GM21423 (cell line): ENCODE measurements around the gene PRM2.

ENCODE experiments used
- ATAC-seq: cut with Tn5 transposase; IDR thresholded peaks from one replicate; pipeline ENCODE4 v1.9.1; 2021; ENCODE audit warnings: mild to moderate bottlenecking, moderate library complexity; ENCODE audit not compliant: unreplicated experiment

The PRM2 gene

DNA sequence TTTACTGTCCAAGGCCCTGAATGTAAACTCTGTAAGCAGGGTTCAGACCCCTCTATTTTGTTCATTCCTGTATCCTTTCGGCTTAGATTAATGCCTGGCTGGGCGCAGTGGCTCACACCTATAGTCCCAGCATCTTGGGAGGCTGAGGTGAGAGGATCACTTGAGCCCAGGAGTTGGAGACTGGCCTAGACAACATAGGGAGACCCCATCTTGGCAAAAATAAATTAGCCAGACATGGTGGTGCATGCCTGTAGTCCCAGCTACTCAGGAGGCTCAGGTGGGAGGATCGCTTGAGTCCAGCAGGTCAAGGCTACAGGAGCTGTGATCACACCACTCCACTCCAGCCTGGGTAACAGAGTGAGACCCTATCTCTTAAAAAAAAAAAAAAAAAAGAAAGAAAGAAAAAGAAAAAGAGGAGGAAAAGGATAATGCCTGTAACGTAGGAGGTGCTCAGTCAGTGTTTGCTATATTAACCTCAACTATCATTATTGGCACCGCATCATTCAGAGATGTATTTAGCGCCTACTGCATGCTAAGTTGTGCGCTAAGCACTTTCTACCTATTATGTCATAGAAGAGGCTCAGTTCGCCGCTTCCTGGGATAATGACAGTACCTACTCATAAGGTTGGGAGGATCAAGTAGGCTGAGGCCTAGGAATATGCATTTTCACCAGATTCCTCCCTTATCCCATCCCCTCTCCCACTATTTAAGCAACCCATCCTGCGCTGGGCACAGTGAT is 25.3 kb downstream of the PRM2 start:
- no peak for ATAC-seq

DNA sequence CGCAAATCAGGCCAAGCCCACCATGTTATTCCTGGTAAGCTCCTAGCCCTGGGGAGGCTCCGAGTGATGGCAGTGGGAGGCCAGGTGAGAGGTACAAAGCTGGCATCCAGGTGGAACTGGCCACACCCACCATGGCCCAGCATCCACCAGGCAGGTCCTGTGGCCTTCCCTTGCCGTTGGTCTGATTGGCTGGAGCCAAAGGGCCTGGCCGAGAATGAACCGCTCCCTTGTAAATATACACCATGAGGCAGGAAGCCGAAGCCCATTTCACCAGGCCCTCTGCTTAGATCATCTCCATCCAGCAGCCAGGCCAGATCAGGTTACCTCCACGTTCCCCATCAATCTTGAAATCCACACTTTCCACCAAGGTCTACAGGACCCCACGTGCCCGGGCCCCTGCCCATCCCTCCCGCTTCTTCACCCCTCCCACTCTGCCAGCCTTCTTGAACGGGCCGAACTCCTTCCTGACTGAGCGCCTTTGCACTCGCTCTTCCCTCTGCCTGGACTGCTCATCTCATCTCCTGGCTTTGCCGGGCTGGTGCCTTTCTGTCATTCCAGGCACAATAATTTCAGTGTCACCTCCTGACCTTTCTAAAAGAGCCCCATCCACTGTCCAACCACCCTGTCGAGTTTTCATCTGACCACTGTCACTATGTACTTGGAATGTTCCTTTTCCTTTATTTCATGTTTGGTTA is 26.0 kb downstream of the PRM2 start:
- no peak for ATAC-seq

DNA sequence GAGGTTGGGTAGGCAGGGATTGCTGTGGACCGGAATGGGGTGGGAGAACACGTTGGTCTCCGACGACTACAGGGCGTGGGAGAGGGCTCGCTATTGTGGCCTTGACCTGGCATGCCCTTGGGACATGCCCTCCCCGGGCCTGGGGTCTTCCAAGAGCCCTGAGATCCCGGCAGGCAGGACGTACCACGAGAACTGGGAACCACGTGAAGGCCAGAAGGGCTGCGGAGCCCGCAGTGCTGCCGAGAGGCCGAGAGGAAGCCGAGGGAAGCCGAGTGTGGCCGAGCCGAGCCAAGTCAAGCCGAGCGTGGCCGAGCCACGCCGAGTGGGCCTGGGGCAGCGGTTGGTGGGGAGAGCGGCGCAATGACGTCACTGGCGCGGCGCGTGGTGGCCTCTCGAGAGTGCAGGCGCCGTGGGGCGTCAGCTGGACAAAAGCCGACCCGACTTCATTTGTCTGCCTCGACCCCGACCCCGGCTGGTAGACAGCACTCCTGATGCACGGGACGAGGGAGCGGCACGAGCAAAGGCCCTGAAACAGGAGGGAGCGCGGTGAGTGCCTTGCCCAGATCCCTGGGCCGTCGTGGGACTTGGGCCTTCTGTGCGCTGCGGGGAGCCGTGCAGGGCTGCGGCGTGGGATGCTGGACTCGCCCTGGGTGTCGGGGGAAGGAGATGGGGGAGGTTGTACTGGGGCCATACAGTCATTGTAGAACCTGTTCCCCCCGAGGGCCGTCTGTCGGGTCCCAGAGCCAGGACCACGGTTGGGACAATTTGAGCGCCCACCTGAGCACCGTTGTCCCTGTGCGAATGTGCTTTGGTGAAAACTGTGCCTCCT is 26.8 kb downstream of the PRM2 start:
- no peak for ATAC-seq

DNA sequence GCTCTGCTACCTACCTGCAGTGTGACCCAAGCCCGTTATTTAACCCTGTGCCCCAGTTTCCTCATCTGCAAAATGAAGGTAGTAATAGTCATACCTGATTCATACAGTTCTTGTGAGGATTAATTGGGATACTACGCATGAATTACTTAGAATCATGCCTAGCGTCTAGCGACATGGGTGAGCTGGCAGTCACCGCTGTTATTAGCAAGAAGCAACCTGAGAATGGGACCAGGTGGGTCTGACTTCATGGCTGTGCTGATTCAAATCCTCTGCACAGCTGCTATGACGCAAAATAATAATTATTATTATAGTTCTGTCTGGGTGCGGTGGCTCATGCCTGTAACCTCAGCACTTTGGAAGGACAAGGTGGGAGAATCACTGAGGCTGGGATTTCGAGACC is 28.1 kb downstream of the PRM2 start:
- ATAC-seq, result no peak

DNA sequence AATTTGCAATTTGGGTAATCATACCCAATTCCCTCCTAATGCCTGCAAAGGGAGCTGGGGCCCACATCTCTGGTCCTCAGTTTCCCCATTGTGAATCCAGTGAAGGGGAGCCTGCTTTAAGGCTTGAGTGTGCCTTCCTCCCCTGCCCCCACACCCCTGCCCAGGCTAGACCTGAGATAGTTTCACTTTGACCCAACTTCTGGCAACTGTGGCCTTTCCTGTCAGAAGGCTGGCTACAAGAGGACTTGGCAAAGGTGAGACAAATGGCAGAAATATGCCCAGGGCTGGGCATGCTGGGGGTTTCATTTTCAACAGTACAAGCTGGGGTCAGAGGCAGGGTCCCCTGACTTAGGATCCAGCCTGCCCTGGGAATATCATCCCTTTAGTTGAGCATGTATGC is 30.3 kb downstream of the PRM2 start:
- ATAC-seq, result no peak

DNA sequence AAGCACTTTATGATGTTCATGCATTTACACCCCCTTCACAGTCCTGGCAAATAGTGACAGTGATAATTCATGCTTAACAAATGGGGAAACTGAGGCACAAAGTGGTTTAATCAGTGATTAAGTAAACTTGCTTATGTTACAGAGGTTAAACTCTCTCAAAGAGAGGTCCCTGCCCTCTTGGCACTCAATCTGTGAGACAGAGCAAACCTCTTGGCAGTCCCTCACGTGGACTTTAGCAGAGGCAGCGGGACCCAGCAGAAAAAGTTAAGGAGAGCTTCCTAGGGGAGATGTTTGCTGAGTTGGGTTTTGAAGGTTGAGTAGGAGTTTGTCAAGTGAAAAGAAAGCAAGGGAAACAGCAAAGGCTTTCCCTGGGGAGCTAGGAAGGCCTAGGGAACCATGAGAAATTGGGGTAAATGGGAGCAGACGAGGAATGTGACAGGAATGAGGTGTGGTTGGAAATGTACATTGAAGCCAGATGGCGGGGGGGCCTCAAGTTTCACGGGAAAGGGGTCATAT is 31.0 kb downstream of the PRM2 start:
- ATAC-seq, result no peak

DNA sequence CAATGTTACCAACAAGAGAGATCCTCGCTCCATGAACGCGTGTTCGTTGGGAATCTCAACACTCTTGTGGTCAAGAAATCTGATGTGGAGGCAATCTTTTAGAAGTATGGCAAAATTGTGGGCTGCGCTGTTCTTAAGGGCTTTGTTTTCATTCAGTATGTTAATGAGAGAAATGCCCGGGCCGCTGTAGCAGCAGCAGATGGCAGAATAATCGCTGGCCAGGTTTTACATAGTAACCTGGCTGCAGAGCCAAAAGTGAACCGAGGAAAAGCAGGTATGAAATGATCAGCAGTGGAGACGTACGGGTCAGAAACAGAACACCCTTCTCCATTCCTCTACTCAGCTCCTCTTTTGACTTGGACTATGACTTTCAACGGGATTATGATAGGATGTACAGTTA is 33.6 kb downstream of the PRM2 start:
- no peak for ATAC-seq

DNA sequence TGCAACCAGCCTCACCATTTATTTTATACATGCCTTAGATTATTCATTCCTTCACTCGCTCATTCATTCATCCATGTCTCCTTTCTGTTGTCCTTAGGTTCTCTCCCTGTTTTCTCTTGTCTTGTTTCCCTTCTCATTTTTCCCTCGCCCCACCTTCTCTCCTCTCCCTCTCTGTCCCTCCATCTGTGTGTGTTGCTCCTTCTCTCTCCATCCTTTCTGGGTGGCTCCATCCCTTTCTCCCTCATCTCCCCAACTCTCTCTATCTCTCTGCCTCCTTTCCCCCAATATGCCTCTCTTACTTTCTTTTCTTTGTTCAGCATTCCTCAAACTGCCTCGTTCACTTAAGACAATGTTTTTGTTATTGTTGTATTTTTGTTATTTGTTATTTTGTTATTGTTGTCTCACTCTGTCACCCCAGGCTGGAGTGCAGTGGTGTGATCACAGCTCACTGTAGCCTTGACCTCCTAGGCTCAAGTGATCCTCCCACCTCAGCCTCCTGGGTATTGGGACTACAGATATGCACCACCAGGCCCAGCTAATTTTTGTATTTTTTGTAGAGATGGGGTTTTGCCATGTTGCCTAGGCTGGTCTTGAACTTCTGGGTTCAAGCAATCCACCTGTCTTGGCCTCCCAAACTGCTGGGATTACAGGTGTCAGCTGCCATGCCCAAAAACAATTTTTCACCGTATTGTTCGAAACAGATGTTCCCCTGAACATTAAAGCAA is 34.6 kb downstream of the PRM2 start:
- no peak for ATAC-seq

DNA sequence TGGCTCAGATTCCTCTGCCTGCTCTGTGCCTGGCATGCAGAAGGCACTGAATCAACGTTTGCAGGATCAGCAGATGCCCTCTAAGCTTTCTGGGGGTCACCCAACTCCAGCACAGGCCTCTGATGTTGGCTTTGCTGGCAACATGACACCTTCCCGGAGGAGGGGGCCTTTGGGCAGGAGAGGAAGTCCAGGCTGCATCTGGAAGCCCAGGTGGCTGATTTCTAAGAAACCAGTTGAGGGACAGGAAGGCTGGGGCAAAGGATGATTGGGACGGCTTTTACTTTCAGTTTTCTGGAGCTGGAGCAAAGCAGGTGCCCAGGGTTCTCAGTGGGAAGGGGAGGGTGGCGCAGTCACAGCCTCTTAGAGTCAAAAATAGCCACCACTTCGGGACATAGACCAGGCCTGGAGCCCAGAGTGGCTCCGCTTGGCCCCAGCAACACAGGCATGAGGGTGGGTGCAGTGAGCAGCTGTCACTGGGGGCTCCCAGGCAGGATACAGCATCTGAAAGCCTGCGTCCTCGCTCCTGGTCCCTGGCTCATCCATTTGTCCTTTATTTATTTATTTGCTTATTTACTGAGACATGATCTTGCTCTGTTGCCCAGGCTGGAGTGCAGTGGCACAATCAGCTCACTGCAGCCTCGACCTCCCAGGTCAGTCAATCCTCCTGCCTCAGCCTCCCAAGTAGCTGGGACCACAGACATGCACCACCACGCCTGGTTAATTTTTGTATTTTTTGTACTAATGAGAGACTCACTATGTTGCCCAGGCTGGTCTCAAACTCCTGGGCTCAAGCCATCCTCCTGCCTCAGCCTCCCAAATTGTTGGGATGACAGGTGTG is 35.4 kb downstream of the PRM2 start:
- ATAC-seq, result no peak

DNA sequence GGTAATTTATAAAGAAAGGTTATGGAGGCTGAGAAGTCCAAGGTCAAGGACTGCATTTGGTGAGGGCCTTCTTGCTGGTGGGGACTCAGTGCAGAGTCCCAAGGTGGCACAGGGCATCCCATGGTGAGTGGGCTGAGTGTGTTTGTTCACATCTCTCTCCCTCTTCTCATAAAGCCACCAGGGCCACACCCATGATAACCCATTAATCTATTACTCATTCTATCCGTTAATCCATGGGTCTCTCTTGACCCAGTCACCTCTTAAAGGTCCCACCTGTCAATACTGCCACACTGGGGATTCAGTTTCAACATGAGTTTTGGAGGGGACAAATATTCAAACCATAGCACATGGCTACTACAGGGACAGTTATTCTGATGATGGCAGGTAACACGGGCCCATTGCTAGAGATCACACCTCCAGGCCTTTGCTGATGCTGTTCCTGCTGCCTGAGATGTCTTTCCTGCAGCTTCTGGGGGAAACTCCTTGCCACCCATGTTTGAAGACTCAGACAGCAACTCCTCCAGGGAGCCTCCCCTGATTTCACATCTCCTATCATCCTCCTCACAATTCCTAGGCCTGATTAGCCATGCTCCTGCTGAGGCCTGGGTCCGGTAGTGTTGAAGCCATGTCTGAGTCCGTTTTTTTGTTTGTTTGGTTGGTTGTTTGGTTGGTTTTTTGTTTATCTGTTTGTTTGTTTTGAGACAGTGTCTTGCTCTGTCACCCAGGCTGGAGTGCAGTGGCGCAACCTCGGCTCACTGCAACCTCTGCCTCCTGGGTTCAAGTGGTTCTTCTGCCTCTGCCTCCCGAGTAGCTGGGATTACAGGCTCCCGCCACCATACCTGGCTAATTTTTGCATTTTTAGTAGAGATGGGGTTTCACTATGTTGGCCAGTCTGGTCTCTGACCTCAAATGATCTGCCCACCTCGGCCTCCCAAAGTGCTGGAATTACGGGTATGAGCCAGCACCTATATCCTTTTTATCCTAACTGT is 36.3 kb downstream of the PRM2 start:
- no peak for ATAC-seq

DNA sequence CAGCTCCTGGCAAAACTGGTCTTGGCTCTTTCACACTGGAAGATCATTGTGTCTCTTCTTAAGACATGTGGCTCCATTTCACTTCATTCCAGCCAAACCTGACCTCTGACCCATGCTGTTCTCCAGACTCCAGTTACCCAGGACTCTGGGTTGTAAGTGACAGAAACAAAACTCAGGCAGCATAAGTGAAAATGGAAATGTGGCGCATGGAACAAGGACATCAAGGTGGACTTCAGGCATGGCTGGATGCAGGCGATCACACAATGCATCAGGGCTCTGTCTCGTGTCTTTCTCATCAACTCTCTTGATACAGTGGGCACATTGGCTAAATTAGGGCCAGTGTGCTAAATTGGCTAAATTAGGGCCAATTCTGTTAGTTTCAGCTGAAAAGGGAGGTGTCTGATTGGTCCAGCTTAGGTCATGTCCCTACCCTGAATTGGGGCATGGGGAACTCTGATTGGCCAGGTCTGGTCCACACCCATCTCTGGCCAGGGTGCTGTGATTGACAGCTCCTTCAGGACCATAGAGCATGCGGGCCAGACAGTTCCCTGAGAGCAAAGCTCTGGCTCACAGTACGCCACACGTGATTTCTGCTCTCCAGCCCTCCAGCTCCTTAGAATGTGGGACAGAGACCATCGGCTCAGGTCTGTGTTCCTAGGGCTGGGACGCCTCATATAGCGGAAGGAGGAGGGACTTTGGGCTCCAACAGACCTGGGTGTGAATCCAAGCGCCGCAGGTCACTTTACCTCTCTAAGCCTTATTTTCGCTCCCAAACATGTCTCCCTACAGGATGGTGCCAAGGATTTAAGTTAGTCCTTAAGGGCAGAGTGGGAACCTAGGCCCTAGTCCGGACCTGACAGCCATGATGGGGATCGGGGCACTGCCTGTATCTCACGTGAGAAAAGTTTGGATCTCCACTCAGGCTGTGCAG is 37.7 kb downstream of the PRM2 start:
- ATAC-seq, result no peak

DNA sequence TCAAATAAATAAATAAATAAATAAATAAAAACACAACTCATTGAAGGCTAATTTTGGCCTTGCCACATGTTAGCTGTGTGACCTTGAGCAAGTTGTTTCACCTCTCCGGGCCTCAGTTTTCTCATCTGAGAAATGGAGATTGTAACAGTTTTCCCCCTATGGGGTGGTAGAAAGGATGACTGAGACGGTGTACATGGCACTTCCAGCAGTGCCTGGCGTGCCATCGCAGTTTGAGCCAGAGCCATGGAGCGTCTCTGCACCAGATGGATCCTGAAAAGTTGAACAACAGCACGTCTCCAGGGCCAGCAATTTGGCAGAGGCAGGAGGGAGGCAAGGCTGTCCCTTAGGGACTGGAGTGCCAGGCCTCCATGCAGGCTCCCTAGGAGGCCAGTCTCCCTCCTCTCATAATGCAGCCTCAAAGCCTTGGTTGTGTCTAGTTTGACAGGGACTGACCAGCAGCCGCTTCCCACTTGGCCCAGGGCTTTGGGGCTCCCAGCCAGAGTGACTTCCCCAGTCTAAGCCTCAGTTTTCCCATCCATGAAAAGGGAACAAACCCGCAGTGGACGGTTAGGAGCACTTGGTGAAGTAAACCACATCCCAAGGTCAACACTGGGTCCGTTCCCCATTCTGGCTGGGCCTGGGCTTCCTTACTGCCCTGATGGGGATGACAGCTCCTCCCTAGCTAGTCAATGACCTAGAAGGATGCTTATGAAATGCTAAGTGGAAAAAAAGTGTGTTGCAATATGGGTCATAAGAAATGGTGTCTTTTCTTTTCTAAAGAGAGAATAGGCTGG is 39.6 kb downstream of the PRM2 start:
- no peak for ATAC-seq

DNA sequence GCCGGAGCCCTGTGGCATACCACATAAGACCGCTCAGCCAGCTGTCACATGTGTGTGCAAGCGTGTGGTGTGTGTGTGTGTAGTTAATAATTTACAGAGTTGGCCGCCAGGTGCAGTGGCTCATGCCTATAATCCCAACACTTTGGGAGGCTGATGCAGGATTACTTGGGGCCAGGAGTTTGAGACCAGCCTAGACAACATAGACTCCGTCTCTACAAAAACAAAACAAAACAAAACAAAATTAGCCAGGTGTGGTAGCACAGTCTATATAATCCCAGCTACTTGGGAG is 40.6 kb downstream of the PRM2 start:
- ATAC-seq, result no peak

DNA sequence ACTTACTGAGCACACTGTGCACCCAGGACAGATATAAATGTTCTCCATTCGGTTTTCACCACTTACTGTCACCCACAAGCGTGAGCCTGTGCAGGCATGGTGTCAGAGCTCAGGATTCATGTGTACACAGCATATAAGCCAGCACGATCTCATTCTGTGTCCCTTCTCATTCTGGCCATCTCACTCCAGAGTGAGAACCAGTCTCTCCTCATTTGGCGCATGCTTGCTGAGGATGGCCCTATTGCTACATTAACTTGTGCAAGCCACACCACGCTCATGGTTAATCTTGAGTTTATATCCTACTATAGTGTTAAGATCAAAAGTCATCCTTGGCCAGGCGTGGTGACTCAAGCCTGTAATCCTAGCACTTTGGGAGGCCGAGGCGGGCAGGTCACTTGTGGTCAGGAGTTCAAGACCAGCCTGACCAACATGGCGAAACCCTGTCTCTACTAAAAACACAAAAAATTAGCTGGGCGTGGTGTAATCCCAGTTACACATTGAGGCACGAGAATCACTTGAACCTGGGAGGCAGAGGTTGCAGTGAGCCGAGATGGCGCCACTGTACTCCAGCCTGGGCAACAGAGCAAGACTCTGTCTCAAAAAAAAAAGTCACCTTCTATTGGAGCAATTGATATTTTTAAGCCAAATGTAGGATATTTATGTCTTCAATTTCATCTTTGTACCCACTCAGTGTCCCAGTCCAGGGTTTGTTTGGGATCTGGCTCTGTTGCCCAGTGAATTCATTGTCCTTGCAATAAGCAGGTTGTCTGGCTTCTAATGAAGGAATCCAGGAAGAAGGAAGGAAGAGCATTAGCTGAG is 41.2 kb downstream of the PRM2 start:
- no peak for ATAC-seq

DNA sequence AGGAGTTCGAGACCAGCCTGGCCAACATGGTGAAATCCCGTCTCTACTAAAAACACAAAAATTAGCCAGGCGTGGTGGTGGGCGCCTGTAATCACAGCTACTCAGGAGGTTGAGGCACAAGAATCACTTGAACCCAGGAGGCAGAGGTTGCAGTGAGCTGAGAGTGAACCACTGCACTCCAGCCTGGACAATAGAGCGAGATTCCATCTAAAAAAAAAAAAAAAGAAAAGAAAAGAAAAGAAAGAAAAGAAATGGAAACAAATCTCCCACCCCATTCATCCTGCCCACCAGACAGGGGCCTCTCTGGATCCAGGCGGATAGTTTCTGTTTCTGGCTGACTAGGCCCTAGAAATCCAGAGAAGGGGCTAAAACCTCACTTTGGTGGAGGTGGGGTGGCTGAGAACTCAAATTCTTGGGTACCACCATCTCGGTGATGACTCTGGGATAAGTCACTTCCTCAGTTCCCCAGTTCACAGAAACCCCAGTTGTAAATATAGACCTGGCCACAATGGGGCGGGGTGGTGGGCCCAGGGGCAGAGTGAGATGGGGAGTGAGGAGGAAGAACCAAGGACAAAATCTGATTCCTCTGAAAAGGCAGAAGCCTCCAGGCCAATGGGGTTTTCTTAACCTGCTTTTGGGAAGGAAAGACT is 42.4 kb downstream of the PRM2 start:
- ATAC-seq, result no peak
